ENCODE measurements around the gene TSHB.
"Not testable (repeated sequence)": the region's sequence is repeated elsewhere in the genome, so short reads cannot be mapped to it uniquely, and the experiment has no call there.

TSHB gene

GRCh38 chr1:115029526-115029925 lies at the start of gene TSHB:
TSHB (plus strand) TSS chr1:115029826; CDS start chr1:115033363, 3,537 bp downstream.
- DNase-seq = no peak

GRCh38 chr1:114982251-114982650 lies 47.4 kb upstream of the TSHB start:
- no peak for DNase-seq

DNA sequence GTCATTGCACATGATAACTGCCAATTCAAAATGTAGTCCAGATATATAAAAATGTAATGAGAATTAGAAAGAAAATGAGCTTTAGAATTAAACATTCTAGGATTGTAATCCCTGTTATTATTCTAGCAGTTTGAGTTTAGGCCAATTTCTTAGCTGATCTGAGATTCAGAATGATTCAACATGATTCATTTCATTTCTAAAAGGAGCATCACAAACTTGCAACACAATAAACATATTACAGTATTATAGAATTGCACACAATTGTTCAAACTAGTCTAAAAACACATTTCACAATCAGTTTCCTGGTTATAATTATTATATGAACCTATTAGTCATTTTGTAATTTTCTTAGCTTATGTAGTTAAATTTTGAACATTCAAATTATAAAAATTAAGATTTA lies 43.3 kb upstream of the TSHB start:
- no peak for DNase-seq

DNA sequence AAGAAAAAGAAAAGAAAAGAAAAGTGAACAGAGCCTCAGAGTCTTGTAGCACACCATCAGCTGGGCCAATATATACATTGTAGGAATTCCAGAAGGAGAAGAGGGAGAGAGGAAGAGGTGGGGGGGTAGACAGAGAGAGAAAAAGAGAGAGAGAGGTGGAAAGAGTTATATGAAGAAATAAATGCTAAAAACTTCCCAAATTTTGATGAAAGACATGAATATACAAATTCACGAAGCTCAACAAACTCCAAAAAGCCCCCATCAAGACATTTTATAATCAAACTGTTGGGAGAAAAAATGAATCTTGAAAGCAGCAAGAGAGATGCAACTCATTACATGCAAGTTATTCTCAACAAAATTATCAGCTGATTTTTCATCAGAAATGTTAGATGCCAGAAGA lies 41.5 kb upstream of the TSHB start:
- DNase-seq = no peak

DNA sequence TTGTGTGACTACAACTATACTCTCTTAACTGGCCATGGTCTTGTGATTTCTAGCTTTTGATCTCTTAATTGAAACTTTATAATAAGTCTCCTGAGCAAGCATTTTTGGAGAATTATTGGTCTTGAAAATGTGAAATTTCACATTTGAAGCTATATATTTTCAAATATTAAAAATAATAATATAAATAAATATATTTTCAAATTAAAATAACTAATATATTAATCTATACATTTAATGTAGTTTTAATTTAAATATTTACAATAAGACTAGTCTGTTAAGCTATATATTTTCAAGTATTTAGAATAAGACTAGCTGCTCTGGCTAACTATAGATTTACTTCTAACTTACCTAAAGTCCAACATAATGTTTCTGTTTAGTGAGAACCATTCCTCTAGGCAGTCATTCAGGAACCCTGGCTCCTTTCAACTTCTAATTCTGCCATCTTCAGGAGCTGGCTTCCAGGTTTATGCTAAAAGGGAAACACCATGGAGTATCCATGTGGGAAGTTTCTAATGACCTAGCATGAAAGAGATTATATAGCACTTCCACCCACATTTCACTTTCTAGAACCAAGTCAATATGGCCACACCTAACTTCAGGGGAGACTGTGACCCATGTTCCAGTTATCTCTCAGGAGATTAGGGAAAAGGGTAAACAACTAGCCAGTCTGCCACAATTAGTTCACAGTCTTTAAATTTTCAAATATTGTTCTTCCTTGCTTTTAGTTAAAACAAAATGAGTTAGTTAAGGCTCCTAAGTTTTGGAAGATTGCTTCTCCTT lies 31.9 kb upstream of the TSHB start:
- no peak for DNase-seq

DNA sequence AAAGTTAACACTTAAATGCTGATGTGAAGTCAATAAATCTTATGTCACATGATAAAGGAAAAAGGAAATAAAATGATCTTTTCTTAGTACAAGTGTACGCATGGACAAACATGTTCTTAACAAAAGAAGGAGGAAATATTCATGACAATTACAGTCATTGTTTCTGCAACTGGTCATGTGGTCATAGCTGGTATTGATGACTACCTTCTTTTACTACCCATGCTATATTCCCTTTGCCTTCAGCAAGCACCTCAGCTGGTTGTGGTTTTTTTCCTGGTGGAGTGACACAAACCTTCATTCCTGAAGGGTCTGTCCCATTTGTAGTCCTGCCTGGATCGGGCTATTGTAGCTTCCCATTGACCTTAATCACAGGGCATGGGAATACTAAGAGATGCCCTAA lies 23.4 kb upstream of the TSHB start:
- no peak for DNase-seq

GRCh38 chr1:115012006-115012405 lies 17.6 kb upstream of the TSHB start:
- DNase-seq = peak; percentile 66

DNA sequence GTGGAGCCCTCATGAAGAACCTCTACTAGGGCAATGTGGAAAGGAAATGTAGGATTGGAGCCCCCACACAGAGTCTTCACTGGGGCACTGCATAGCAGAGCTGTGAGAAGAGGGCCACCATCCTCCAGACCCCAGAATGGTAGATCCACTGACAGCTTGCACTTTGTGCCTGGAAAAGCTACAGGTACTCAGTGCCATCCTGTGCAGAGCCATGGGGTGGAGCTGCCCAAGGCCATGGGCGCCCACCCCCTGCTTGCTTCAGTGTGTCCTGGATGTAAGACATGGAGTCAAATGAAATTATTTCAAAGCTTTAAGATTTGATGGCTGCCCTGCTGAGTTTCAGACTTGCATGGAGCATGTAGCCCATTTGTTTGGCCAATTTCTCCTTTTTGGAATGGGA lies 17.2 kb upstream of the TSHB start:
- no peak for DNase-seq

DNA sequence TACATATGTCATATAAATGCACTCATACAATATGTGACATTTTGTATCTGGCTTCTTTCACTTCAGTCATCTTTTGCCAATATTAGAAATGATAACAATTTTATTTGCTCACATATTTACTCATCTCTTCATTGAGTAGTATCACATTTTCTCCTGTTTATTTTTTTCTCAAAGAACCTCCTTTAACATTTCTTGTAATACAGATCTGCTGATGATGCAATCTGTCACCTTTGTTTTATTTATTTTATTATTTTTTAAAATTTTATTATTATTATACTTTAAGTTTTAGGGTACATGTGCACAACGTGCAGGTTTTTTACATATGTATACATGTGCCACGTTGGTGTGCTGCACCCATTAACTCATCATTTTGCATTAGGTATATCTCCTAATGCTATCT lies 15.8 kb upstream of the TSHB start:
- DNase-seq = no peak

- not testable (repeated sequence) for DNase-seq
These were observed 10.1 kb upstream of the TSHB start for GRCh38 chr1:115019549-115019948.

DNA sequence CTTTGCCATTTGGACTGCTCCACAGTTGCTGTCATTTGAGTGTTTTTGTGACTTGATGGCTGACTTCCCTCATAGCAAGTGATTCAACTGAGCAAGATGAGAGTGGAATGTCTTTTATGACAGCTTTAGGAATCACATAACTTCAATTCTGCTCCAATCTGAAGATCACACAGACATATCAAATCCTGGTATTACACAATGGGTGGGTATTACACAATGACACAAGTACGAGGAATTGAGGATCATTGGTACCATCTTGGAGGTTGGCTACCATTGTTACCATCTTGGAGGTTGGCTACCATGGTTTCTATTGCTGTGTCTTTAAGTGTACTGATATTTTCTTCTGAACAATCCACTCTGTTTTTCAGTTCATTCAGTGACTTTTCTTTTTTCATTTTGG lies 8.5 kb upstream of the TSHB start:
- DNase-seq = no peak

GRCh38 chr1:115023593-115023992 lies 6.0 kb upstream of the TSHB start:
- no peak for DNase-seq

DNA sequence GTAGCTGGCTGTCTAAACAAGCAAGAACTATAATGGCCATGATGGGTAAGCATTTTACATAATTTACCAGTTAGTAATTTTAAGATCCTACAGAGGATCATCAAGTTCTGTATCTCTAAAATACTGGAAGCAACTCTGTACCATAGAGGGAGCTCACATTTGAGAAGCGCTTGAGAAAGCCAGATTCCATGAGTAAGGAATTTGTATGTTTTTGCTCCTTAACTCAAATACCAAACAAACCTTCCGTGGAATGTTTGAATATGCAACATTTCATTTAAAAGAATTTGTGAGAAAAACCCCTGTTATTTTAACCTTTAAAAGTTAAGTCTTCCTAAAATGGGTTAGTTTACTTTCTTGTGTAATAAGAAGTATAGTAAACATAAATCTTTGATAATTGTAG lies 2.0 kb downstream of the TSHB start:
- no peak for DNase-seq

GRCh38 chr1:115035652-115036051 lies 6.0 kb downstream of the TSHB start:
- DNase-seq = no peak

DNA sequence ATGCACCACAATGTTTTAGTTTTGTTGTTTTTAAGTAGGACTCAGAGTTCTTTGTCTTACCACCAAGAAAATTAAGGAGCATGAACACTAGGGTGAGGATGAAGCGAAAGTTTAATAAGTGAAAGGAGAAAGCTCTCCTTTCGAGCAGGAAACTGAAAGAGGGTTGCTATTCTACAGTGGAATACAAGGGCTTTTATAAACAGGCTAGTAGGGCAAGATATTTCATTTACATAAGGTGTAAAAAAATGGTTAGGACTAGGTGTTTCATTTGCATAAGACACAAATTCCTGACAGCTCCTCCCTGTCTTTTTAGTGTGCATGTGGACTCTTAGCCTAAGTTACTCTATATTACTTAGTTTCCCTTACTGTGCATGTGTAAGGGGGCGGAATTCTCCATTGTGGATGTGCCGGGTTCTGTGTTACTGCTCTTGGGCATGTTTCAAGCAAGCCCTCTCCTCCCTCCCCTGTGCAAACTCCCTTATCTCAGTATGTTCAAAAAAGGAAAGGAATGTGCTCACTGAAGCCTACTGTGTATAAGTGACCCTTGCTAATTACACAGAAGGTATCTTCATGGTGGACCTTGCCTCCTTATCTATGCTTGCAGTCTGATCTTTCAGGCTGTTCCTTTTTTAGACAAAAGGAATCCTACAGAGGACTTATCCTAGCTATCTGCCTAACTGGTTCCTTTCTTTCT lies 7.3 kb downstream of the TSHB start:
- no peak for DNase-seq

DNA sequence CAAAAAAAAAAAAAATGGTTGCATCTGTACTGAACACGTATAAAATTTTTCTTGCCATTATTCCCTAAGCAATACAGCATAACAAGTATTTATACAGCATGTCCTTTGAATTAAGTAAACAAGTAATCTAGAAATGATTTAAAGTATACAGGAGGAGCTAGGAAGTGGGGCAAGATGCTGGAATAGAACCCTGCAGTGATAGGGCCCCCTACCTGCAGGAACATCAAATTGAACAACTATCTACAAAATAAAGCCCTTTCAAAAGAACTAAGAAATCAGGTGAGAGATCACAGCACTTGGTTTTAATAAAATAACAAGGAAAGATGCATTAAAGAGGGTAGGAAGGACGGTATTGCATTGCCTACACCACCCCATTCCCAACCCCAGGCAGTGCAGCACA lies 10.9 kb downstream of the TSHB start:
- no peak for DNase-seq

DNA sequence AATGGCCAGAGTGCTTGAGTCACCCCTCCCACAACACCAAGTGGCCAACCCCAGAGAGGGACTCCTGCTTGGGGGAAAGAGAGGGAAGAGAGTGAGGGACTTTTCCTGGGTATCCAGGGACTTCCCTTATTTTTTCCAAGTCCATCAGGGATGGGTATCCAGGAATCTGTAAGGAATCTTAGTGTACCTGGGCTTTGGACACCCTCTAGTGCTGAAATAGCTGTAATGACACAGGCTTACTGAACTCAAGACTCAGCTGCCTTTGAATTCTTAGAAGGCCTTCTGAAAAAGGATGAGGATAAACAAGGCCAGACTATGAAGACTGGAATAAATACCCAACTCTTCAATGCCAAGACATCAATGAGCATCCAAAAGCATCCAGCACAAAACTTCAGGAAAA lies 12.0 kb downstream of the TSHB start:
- DNase-seq = no peak

DNA sequence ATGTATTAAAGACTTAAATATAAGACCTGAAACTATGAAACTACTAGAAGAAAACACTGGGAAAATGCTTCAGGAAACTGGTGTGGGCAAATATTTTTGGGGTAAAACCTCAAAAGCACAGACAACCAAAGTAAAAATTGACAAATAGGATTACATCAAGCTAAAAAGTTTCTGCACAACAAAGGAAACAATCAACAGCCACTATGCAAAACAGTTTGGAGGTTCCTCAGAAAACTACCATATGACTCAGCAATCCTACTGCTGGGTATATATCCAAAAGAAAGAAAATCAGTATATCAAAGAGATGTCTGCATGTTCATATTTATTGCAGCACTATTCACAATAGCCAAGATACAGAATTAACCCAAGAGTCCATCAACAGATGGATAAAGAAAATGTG lies 17.1 kb downstream of the TSHB start:
- DNase-seq = no peak

GRCh38 chr1:115051850-115052249 lies 22.2 kb downstream of the TSHB start:
- DNase-seq = peak; percentile 33

DNA sequence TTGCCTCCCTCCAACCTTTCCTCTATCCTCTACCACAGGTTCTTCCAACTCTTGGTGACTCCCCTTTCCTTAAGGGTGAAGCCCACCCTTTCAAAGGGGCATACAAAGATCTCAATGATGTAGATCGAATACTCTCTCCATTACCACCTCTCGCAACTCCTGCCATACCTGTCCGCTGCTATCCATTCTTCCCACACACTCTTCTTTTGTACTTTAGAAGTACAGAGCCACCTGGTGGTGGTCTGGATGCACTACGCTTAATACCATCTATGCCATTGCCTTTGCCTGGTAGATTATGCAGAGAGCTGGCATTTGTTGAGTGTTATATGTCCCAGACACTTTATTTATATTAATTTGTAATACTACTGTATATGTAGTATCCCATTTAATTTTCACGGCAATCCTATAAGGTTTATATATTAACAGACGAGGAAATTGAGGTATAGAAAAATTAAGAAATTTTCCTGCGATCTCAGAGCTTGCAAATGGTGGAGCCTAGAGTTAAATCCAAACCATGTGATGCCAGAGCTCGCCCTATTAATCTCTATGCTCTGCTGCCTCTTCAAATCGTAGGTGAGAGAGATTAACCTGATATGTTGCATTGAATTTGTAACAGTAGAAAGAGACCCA lies 22.9 kb downstream of the TSHB start:
- DNase-seq = peak; percentile 58

GRCh38 chr1:115056395-115056798 lies 26.8 kb downstream of the TSHB start:
- peak; percentile 97 for DNase-seq

GRCh38 chr1:115057661-115058254 lies 28.1 kb downstream of the TSHB start:
- no peak for DNase-seq

- DNase-seq = no peak
These were observed 29.7 kb downstream of the TSHB start for GRCh38 chr1:115059316-115059715.

- no peak for DNase-seq
These were observed 30.9 kb downstream of the TSHB start for GRCh38 chr1:115060501-115060900.
